Endothelial cell of umbilical vein (primary cell): Measurements from ENCODE around the gene ASIC1.

ENCODE experiments used
- CTCF ChIP-seq, 2 donors: IDR thresholded peaks; 1 replicate in 1 of 2; 2 replicates in 1 of 2; pipeline ENCODE4 v1.5.1; 2011; ENCODE audit warnings: low read length in 2 of 2, mild to moderate bottlenecking in 2 of 2, moderate library complexity in 2 of 2, control low read depth in 1 of 2, inconsistent platforms in 1 of 2, low read depth in 1 of 2; ENCODE audit not compliant: insufficient read depth in 1 of 2; ENCODE audit errors: extremely low read depth in 1 of 2
- EZH2 ChIP-seq: IDR thresholded peaks from 2 replicates; pipeline ENCODE4 v1.6.1; 2012; ENCODE audit warnings: borderline replicate concordance, low read depth, mild to moderate bottlenecking, moderate library complexity, low read length, inconsistent platforms; ENCODE audit not compliant: severe bottlenecking
- MAX ChIP-seq: IDR thresholded peaks from 2 replicates; pipeline ENCODE4 v1.6.1; 2011; ENCODE audit not compliant: insufficient read depth, insufficient read length
- POLR2A ChIP-seq: IDR thresholded peaks from 2 replicates; pipeline ENCODE4 v1.6.1; 2012; ENCODE audit warnings: low read depth, mild to moderate bottlenecking, control low read depth, low read length

- TF ChIP-seq CTCF (IDR thresholded peaks at IDR 0.05; ENCODE audit: extremely low read depth in 1 of 2, insufficient read depth in 1 of 2, low read depth in 1 of 2, low read length in 2 of 2) (peak; percentile 93 to 95), MAX (no peak), EZH2 (no peak), POLR2A (no peak)
Observed at GRCh38 chr12:50070314-50071060, 13.1 kb downstream of the ASIC1 start.
